Trophoblast cell (in vitro differentiated cells and primary cell): ENCODE results near the gene IPO8.

Source experiments
- DNase-seq, 2 donors: peaks; one replicate each; pipeline ENCODE4 v3.0.0-alpha.2; 2016
- H2AFZ ChIP-seq: 2 replicates; pipeline ENCODE4 v1.6.1; 2013; ENCODE audit warnings: low read length, moderate library complexity, mild to moderate bottlenecking; ENCODE audit not compliant: insufficient read depth, poor library complexity
- H2AK5ac ChIP-seq: 2 replicates; pipeline ENCODE4 v1.6.1; 2013; ENCODE audit warnings: mild to moderate bottlenecking, low read length
- H2BK120ac ChIP-seq: 2 replicates; pipeline ENCODE4 v1.6.1; 2013; ENCODE audit warnings: low read length, mild to moderate bottlenecking, moderate library complexity; ENCODE audit not compliant: insufficient read depth, poor library complexity
- H2BK12ac ChIP-seq: 2 replicates; pipeline ENCODE4 v1.6.1; 2013; ENCODE audit warnings: mild to moderate bottlenecking, low read length, moderate library complexity
- H2BK5ac ChIP-seq: 2 replicates; pipeline ENCODE4 v1.6.1; 2013; ENCODE audit warnings: low read length, low read depth, moderate library complexity, mild to moderate bottlenecking; ENCODE audit not compliant: poor library complexity
- H3K14ac ChIP-seq: 2 replicates; pipeline ENCODE4 v1.6.1; 2013; ENCODE audit warnings: mild to moderate bottlenecking, low read length
- H3K18ac ChIP-seq: 2 replicates; pipeline ENCODE4 v1.6.1; 2013; ENCODE audit warnings: mild to moderate bottlenecking, low read length
- H3K23ac ChIP-seq: 2 replicates; pipeline ENCODE4 v1.6.1; 2013; ENCODE audit warnings: low read length
- H3K27ac ChIP-seq: 2 replicates; pipeline ENCODE4 v1.5.1; 2013; ENCODE audit warnings: low read depth, mild to moderate bottlenecking, inconsistent platforms, low read length, moderate library complexity
- H3K27me3 ChIP-seq: 2 replicates; pipeline ENCODE4 v1.6.1; 2013; ENCODE audit warnings: inconsistent platforms, mild to moderate bottlenecking, low read length, moderate library complexity; ENCODE audit not compliant: insufficient read depth
- H3K36me3 ChIP-seq, 2 experiments: 1 replicate in 1 of 2; 2 replicates in 1 of 2; pipeline ENCODE4 v1.6.1; 2013; ENCODE audit warnings: low read length in 2 of 2, mild to moderate bottlenecking in 2 of 2, moderate library complexity in 1 of 2; ENCODE audit not compliant: insufficient read depth in 2 of 2, control insufficient read depth in 1 of 2
- H3K4ac ChIP-seq: 2 replicates; pipeline ENCODE4 v1.6.1; 2013; ENCODE audit warnings: low read depth, mild to moderate bottlenecking, low read length, moderate library complexity
- H3K4me1 ChIP-seq, 2 experiments: 1 replicate in 1 of 2; 2 replicates in 1 of 2; pipeline ENCODE4 v1.6.1; 2013; ENCODE audit warnings: low read length in 2 of 2, mild to moderate bottlenecking in 2 of 2, moderate library complexity in 1 of 2; ENCODE audit not compliant: insufficient read depth in 2 of 2, control insufficient read depth in 1 of 2
- H3K4me2 ChIP-seq: 2 replicates; pipeline ENCODE4 v1.6.1; 2013; ENCODE audit warnings: inconsistent platforms, mild to moderate bottlenecking, low read length, moderate library complexity
- H3K4me3 ChIP-seq: 2 replicates; pipeline ENCODE4 v1.5.1; 2013; ENCODE audit warnings: mild to moderate bottlenecking, low read depth, low read length, inconsistent platforms
- H3K79me1 ChIP-seq: one replicate; pipeline ENCODE4 v1.6.1; 2013; ENCODE audit warnings: low read length
- H3K79me2 ChIP-seq: 2 replicates; pipeline ENCODE4 v1.6.1; 2013; ENCODE audit warnings: low read length, mild to moderate bottlenecking; ENCODE audit not compliant: control insufficient read depth, insufficient read depth, poor library complexity
- H3K9ac ChIP-seq: 2 replicates; pipeline ENCODE4 v1.6.1; 2013; ENCODE audit warnings: mild to moderate bottlenecking, low read length
- H3K9me3 ChIP-seq: 2 replicates; pipeline ENCODE4 v1.6.1; 2013; ENCODE audit warnings: low read depth, mild to moderate bottlenecking, control low read depth, inconsistent platforms, low read length; ENCODE audit not compliant: insufficient read depth
- H4K12ac ChIP-seq: 2 replicates; pipeline ENCODE4 v1.6.1; 2013; ENCODE audit warnings: low read depth, mild to moderate bottlenecking, low read length, moderate library complexity
- H4K8ac ChIP-seq: 2 replicates; pipeline ENCODE4 v1.6.1; 2013; ENCODE audit warnings: low read depth, mild to moderate bottlenecking, low read length, moderate library complexity
- H4K91ac ChIP-seq: one replicate; pipeline ENCODE4 v1.6.1; 2013; ENCODE audit warnings: low read depth, mild to moderate bottlenecking, low read length, moderate library complexity
- WGBS: extraction: QIAGEN DNeasy Blood & Tissue Kit; methylation state at CpG from one replicate; pipeline ENCODE4 v1.1.7; 2013; ENCODE audit warnings: missing lambda C conversion rate; ENCODE audit not compliant: insufficient read length, insufficient coverage; ENCODE audit errors: extremely low coverage; 5-methylcytosine and 5-hydroxymethylcytosine counted together

The IPO8 gene

GRCh38 chr12:30580344-30580743 lies 115.3 kb downstream of the IPO8 start:
- Histone ChIP-seq H3K18ac (no peak overlapping the region), H4K91ac (no peak overlapping the region), H2AFZ (no peak overlapping the region), H3K9ac (no peak overlapping the region), H2BK120ac (no peak overlapping the region), H3K9me3 (peaks cover 2% of the 10 kb centered on the region), H4K8ac (no peak overlapping the region), H3K79me1 (no peaks in the 10 kb centered on the region), H2AK5ac (no peak overlapping the region), H3K79me2 (no peaks in the 10 kb centered on the region), H2BK5ac (no peak overlapping the region), H3K4ac (no peak overlapping the region), H3K27me3 (no peaks in the 10 kb centered on the region), H3K4me3 (no peak overlapping the region), H3K14ac (no peak overlapping the region), H3K27ac (no peak overlapping the region), H4K12ac (no peak overlapping the region), H2BK12ac (no peak overlapping the region), H3K36me3 (peaks cover 0 to 4% of the 10 kb centered on the region in 2 experiments), H3K4me2 (no peak overlapping the region), H3K23ac (no peak overlapping the region), H3K4me1 (no peaks in the 10 kb centered on the region)
- no CpG with 5 or more reads among the region's 2 CpGs for WGBS
- no peak for DNase-seq
